NCI-H2029 (cell line): ENCODE measurements around the gene PSMG4.

Source experiments
- DNase-seq: peaks from one replicate; lab custom pipeline; 2025; lab: John Stamatoyannopoulos, UW

Gene PSMG4

GRCh38 chr6:3258720-3259490 lies at the start of gene PSMG4:
Gene PSMG4 (plus strand): TSS chr6:3258947. CDS start chr6:3259023, 76 bp downstream.
- DNase-seq = peak; percentile 92

- DNase-seq = peak; percentile 99
These were observed 49.4 kb upstream of the PSMG4 start for GRCh38 chr6:3209114-3210023.

GRCh38 chr6:3210024-3210610 lies 48.6 kb upstream of the PSMG4 start:
- DNase-seq = no peak

GRCh38 chr6:3211681-3212080 lies 47.1 kb upstream of the PSMG4 start:
- no peak for DNase-seq

GRCh38 chr6:3212261-3212660 lies 46.5 kb upstream of the PSMG4 start:
- no peak for DNase-seq

GRCh38 chr6:3213334-3213695 lies 45.4 kb upstream of the PSMG4 start:
- DNase-seq = no peak

GRCh38 chr6:3214898-3215297 lies 43.8 kb upstream of the PSMG4 start:
- DNase-seq = no peak

- no peak for DNase-seq
These were observed 41.5 kb upstream of the PSMG4 start for GRCh38 chr6:3217286-3217685.

GRCh38 chr6:3218266-3218665 lies 40.5 kb upstream of the PSMG4 start:
- DNase-seq = no peak

- no peak for DNase-seq
These were observed 38.4 kb upstream of the PSMG4 start for GRCh38 chr6:3220366-3220765.

- DNase-seq = no peak
These were observed 37.2 kb upstream of the PSMG4 start for GRCh38 chr6:3221578-3221977.

GRCh38 chr6:3222506-3223038 lies 36.2 kb upstream of the PSMG4 start:
- DNase-seq = peak; percentile 92

GRCh38 chr6:3226042-3226441 lies 32.7 kb upstream of the PSMG4 start:
- DNase-seq = no peak

GRCh38 chr6:3226481-3227362 lies 32.0 kb upstream of the PSMG4 start:
- peak; percentile 80 for DNase-seq

GRCh38 chr6:3227363-3228045 lies 31.2 kb upstream of the PSMG4 start, which contains the start of gene TUBB2B:
Gene TUBB2B (minus strand): TSS chr6:3227653. CDS start chr6:3227543, 110 bp downstream.
- peak; percentile 97 for DNase-seq

GRCh38 chr6:3228046-3228671 lies 30.6 kb upstream of the PSMG4 start:
- DNase-seq = peak; percentile 92

GRCh38 chr6:3228771-3229565 lies 29.8 kb upstream of the PSMG4 start:
- DNase-seq = peak; percentile 72

GRCh38 chr6:3229566-3230178 lies 29.1 kb upstream of the PSMG4 start:
- peak; percentile 79 for DNase-seq
